ENCODE data around the gene CAMK1D. TPM values are rescaled to one million over a fixed set of nuclear protein-coding genes. Genes with fewer than 3 reads are reported as not detected.

The CAMK1D gene
- polyA plus RNA-seq, 1 experiment = 8.2 TPM

GRCh38 chr10:12782537-12782936 is 433.2 kb downstream of the CAMK1D start:
- ChIA-PET CTCF (interaction anchor here (0.6 to 3.6 kb wide), 28 partner anchors 8 to 568 kb away, joined by 3 to 29 read pairs (median 4); partner anchors contain the start of gene OPTN), POLR2A (no interaction called here)
- Histone ChIP-seq H3K4me3 (ENCODE audit: low read depth, low read length) (no peak overlapping the region), H3K9me3 (ENCODE audit: control insufficient read depth, insufficient read depth, low read length) (no peaks in the 10 kb centered on the region; the same call in 1 of the 2 replicates), H3K27me3 (ENCODE audit: control insufficient read depth, insufficient read depth, low read length) (no peaks in the 10 kb centered on the region), H3K27ac (ENCODE audit: low read depth, low read length) (no peak overlapping the region)
- TF ChIP-seq CTCF (IDR thresholded peaks at IDR 0.05; ENCODE audit: low read depth, low read length) = peak; percentile 67
- no peak for DNase-seq (ENCODE audit: low read depth, low spot score)

- no peak for TF ChIP-seq CTCF (IDR thresholded peaks at IDR 0.05; ENCODE audit: low read depth, low read length)
- H3K4me3 ChIP-seq (ENCODE audit: low read depth, low read length) = no peak overlapping the region
- POLR2A ChIA-PET = no interaction called here
- no peak overlapping the region for H3K27ac ChIP-seq (ENCODE audit: low read depth, low read length)
- no peaks in the 10 kb centered on the region; the same call in 1 of the 2 replicates for H3K9me3 ChIP-seq (ENCODE audit: control insufficient read depth, insufficient read depth, low read length)
- no peaks in the 10 kb centered on the region for H3K27me3 ChIP-seq (ENCODE audit: control insufficient read depth, insufficient read depth, low read length)
- CTCF ChIA-PET = interaction anchor here (0.8 to 3.6 kb wide), 4 partner anchors 10 to 292 kb away, joined by 3 to 29 read pairs (median 8); no protein-coding TSS in a partner anchor
- no peak for DNase-seq (ENCODE audit: low read depth, low spot score)
These were observed 433.9 kb downstream of the CAMK1D start for GRCh38 chr10:12783293-12783692.

- DNase-seq (ENCODE audit: low read depth, low spot score) = no peak
- ChIA-PET POLR2A (no interaction called here), CTCF (interaction anchor here (0.7 kb wide), 1 partner anchor 19 kb away, joined by 7 read pairs; no protein-coding TSS in a partner anchor)
These were observed 435.3 kb downstream of the CAMK1D start for GRCh38 chr10:12784646-12785045.

GRCh38 chr10:12785415-12785831 is 436.1 kb downstream of the CAMK1D start:
- no peak for TF ChIP-seq CTCF (IDR thresholded peaks at IDR 0.05; ENCODE audit: low read depth, low read length)
- DNase-seq (ENCODE audit: low read depth, low spot score) = no peak
- no peaks in the 10 kb centered on the region for H3K27me3 ChIP-seq (ENCODE audit: control insufficient read depth, insufficient read depth, low read length)
- H3K27ac ChIP-seq (ENCODE audit: low read depth, low read length) = no peak overlapping the region
- CTCF ChIA-PET = no interaction called here
- no peaks in the 10 kb centered on the region; the same call in 1 of the 2 replicates for H3K9me3 ChIP-seq (ENCODE audit: control insufficient read depth, insufficient read depth, low read length)
- no peak overlapping the region for H3K4me3 ChIP-seq (ENCODE audit: low read depth, low read length)
- POLR2A ChIA-PET = no interaction called here

More at GRCh38 chr10:12784646-12785045, 435.3 kb downstream of the CAMK1D start:
- Histone ChIP-seq H3K27me3 (ENCODE audit: control insufficient read depth, insufficient read depth, low read length) (no peaks in the 10 kb centered on the region), H3K4me3 (ENCODE audit: low read depth, low read length) (no peak overlapping the region), H3K9me3 (ENCODE audit: control insufficient read depth, insufficient read depth, low read length) (no peaks in the 10 kb centered on the region; the same call in 1 of the 2 replicates), H3K27ac (ENCODE audit: low read depth, low read length) (no peak overlapping the region)
- no peak for TF ChIP-seq CTCF (IDR thresholded peaks at IDR 0.05; ENCODE audit: low read depth, low read length)

- no peaks in the 10 kb centered on the region; the same call in 1 of the 2 replicates for H3K9me3 ChIP-seq (ENCODE audit: control insufficient read depth, insufficient read depth, low read length)
- TF ChIP-seq CTCF (IDR thresholded peaks at IDR 0.05; ENCODE audit: low read depth, low read length) = no peak
- H3K4me3 ChIP-seq (ENCODE audit: low read depth, low read length) = no peak overlapping the region
- no peak for DNase-seq (ENCODE audit: low read depth, low spot score)
- H3K27ac ChIP-seq (ENCODE audit: low read depth, low read length) = no peak overlapping the region
- POLR2A ChIA-PET = no interaction called here
- H3K27me3 ChIP-seq (ENCODE audit: control insufficient read depth, insufficient read depth, low read length) = no peaks in the 10 kb centered on the region
- CTCF ChIA-PET = no interaction called here
These were observed 437.9 kb downstream of the CAMK1D start for GRCh38 chr10:12787297-12787696.

Measured in AG04450 (cell line).